ENCODE measurements around the gene FNBP1L. TPM values are rescaled to one million over a fixed set of nuclear protein-coding genes. Genes with fewer than 3 reads are reported as not detected.

The FNBP1L gene
- total and polyA plus RNA-seq, 9 of the 15 experiments (the other 6 are each of a cell fraction or from before 2014, with no cell fraction given) = 1.4 to 6.9 (median 5.9) TPM

DNA sequence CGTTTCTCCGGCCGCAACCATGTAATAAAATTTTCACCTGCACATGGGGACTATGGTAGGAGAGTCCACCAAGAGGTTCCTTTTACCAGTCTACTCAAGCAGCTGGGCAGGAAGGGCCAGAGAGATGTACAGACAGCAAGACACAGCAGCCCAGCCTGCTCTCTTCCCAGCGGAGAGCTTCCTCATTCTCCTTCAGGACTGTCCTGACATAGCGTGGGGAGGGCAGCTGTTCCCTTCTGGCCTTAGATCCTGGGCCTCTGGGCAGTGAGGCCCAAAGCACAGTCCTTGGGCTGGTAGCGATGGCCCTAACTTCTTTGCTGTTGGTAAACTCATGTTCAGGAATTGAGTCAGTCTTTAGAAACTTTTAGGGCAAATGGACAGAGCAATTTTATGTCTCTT, 144.6 kb downstream of the FNBP1L start (continued):
- TF ChIP-seq, protein P1, sequence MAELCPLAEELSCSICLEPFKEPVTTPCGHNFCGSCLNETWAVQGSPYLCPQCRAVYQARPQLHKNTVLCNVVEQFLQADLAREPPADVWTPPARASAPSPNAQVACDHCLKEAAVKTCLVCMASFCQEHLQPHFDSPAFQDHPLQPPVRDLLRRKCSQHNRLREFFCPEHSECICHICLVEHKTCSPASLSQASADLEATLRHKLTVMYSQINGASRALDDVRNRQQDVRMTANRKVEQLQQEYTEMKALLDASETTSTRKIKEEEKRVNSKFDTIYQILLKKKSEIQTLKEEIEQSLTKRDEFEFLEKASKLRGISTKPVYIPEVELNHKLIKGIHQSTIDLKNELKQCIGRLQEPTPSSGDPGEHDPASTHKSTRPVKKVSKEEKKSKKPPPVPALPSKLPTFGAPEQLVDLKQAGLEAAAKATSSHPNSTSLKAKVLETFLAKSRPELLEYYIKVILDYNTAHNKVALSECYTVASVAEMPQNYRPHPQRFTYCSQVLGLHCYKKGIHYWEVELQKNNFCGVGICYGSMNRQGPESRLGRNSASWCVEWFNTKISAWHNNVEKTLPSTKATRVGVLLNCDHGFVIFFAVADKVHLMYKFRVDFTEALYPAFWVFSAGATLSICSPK (IDR thresholded peaks at IDR 0.05; ENCODE audit: borderline replicate concordance) = no peak
- TF ChIP-seq GTF2E2 (tag; IDR thresholded peaks at IDR 0.05) = no peak

DNA sequence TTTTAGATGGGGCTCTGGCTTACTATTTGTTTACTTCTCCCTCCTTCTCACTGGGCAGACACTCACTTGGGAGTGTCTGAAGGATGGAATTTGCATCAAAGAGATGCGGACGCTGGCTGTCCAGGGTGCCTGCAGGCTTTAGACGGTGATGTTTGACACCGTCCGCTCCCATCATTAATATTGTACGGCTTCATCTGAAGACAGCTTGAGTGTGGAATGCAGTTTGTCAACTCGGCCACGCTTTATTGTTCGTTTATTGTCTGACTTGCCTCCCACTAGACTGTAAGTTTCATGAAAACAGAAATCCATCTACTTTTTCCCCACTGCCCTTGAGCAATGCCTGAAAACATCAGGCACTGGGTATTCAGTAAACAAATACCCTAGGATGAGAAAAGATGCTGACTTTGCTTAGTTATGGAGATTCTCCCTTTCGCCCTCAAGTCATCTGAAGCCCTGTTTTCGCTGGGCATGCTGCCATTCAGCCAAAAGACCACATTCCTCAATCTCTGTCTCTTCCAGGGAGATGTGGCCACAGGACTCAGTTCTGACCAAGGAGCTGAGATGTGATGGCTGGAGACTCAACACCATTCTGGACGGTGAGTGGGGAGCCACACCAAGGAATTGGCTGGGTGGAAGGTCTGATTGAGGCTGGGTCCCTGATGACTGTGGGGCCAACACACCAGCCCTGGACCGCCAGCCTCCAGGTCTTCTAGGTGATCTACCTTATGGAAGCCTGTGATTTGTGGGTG, 146.1 kb downstream of the FNBP1L start:
- FAIRE-seq (no peak), DNase-seq (ENCODE audit: extremely low read depth in 1 of 4, low spot score in 3 of 4) (no peak), ATAC-seq (no peak)
- Histone ChIP-seq H3K4me3 (no peak overlapping the region), H3K79me2 (ENCODE audit: control insufficient read depth, insufficient read depth, low read length) (no peaks in the 10 kb centered on the region), H4K20me1 (replicated peaks; ENCODE audit: control insufficient read depth, insufficient read depth, low read length) (no peaks in the 10 kb centered on the region), H3K9ac (ENCODE audit: insufficient read depth in 1 of 2, low read depth in 2 of 2, low read length in 2 of 2) (no peak overlapping the region), H3K9me1 (ENCODE audit: control insufficient read depth, insufficient read depth, low read length) (no peaks in the 10 kb centered on the region), H3K4me1 (replicated peaks in 1 of 2; ENCODE audit: control insufficient read depth in 2 of 2, insufficient read depth in 2 of 2, low read length in 2 of 2) (peaks cover 0 to 6% of the 10 kb centered on the region in 2 experiments), H3K27me3 (ENCODE audit: control insufficient read depth in 2 of 2, insufficient read depth in 2 of 2, low read length in 2 of 2) (peaks cover 18 to 28% of the 10 kb centered on the region in 2 experiments; a peak in 4 of 5 replicates), H3K4me2 (ENCODE audit: insufficient read depth, low read length) (no peak overlapping the region), H2AFZ (ENCODE audit: low read depth, low read length) (no peak overlapping the region), H3K9me3 (replicated peaks; ENCODE audit: control insufficient read depth, insufficient read depth, low read depth, low read length) (no peaks in the 10 kb centered on the region), H3K36me3 (ENCODE audit: control insufficient read depth, insufficient read depth, low read length) (no peaks in the 10 kb centered on the region), H3K27ac (ENCODE audit: extremely low read depth, low read depth, low read length) (no peak overlapping the region)
- TF ChIP-seq C11orf30 (IDR thresholded peaks at IDR 0.05; ENCODE audit: low read depth) (peak; percentile 26; the same call in 1 of the 2 replicates), ZNF316 (IDR thresholded peaks at IDR 0.05) (peak; percentile 62), NR2C2 (CRISPR knock-in tag; IDR thresholded peaks at IDR 0.05) (no peak), NR2C2 (tag; IDR thresholded peaks at IDR 0.05) (no peak)
- intact Hi-C loops (cut with micrococcal nuclease) = no loop called here
- ChIA-PET CTCF (ENCODE audit: low intra/inter-chr PET ratio) (no interaction called here), POLR2A (interaction anchor here (0.7 to 1.1 kb wide), 2 partner anchors 24 to 236 kb away, joined by 3 to 4 read pairs; no protein-coding TSS in a partner anchor)
- WGBS (ENCODE audit: insufficient coverage, low coverage, missing lambda C conversion rate) = 33% methylated on average over 13 of the region's 13 CpGs
- in situ Hi-C loops (cut with MboI) = no loop called here
- BruUV-seq (replicated peaks) = no TSS peak
